Measurements from ENCODE around the gene GLI3. TPM values are rescaled to one million over a fixed set of nuclear protein-coding genes. Genes with fewer than 3 reads are reported as not detected.

Gene GLI3
- total and polyA plus RNA-seq, 10 of the 15 experiments (the other 5 are each of a cell fraction or from before 2014, with no cell fraction given) = 0.01 TPM; not detected in 8

DNA sequence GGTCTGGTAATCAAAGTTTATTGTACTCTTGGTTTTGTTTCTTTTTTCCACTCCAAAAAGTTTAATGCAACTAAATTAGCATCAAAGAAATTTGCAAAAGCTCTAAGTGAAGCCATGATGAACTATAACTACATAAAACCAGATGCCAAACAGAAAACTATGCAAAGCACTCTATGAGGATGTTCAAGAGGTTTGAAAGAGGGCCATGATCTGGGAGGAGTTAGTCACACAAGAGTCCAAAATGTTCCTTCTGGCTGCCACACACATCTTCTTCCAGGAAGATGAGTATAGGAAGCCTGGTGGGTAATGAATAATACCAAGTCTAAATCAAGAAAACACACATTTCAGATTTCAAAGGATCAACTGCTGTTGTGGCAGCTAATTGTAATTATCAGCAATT is 28.4 kb downstream of the GLI3 start:
- in situ Hi-C loops (cut with MboI) (no loop called here), intact Hi-C loops (cut with micrococcal nuclease; ENCODE audit: unreplicated experiment) (no loop called here)
- TF ChIP-seq MTA2 (IDR thresholded peaks at IDR 0.05; ENCODE audit: low read depth) (no peak), SIN3A (IDR thresholded peaks at IDR 0.05; ENCODE audit: low read depth, low read length) (no peak), SMC3 (IDR thresholded peaks at IDR 0.05; ENCODE audit: borderline replicate concordance, low read length) (no peak), ZNF274 (IDR thresholded peaks at IDR 0.05; ENCODE audit: insufficient read depth, insufficient read length) (no peak), TCF3 (IDR thresholded peaks at IDR 0.05; ENCODE audit: borderline replicate concordance, insufficient read depth, low read depth, low read length) (no peak), TARDBP (IDR thresholded peaks at IDR 0.05; ENCODE audit: borderline replicate concordance) (no peak), MTA3 (IDR thresholded peaks at IDR 0.05; ENCODE audit: borderline replicate concordance, low read length) (no peak), NFIC (IDR thresholded peaks at IDR 0.05; ENCODE audit: low read depth, low read length) (no peak), TAF1 (IDR thresholded peaks at IDR 0.05; ENCODE audit: borderline replicate concordance, low read depth, low read length) (no peak), SMAD5 (IDR thresholded peaks at IDR 0.05; ENCODE audit: low read depth) (no peak), NR2F1 (conservative IDR thresholded peaks at IDR 0.05) (no peak)
- TF ChIP-seq, protein P1, sequence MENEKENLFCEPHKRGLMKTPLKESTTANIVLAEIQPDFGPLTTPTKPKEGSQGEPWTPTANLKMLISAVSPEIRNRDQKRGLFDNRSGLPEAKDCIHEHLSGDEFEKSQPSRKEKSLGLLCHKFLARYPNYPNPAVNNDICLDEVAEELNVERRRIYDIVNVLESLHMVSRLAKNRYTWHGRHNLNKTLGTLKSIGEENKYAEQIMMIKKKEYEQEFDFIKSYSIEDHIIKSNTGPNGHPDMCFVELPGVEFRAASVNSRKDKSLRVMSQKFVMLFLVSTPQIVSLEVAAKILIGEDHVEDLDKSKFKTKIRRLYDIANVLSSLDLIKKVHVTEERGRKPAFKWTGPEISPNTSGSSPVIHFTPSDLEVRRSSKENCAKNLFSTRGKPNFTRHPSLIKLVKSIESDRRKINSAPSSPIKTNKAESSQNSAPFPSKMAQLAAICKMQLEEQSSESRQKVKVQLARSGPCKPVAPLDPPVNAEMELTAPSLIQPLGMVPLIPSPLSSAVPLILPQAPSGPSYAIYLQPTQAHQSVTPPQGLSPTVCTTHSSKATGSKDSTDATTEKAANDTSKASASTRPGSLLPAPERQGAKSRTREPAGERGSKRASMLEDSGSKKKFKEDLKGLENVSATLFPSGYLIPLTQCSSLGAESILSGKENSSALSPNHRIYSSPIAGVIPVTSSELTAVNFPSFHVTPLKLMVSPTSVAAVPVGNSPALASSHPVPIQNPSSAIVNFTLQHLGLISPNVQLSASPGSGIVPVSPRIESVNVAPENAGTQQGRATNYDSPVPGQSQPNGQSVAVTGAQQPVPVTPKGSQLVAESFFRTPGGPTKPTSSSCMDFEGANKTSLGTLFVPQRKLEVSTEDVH (IDR thresholded peaks at IDR 0.05; ENCODE audit: low read depth, partially characterized antibody) = no peak
- ChIA-PET RAD21 (ENCODE audit: unreplicated experiment) (no interaction called here), CTCF (no interaction called here), SMC1A (ENCODE audit: uncharacterized antibody, unreplicated experiment) (interaction anchor here (1.6 kb wide), 1 partner anchor 14 kb away, joined by 3 read pairs; no protein-coding TSS in a partner anchor), POLR2A (no interaction called here)
- ATAC-seq (no peak), DNase-seq (ENCODE audit: low read depth, low spot score) (no peak), FAIRE-seq (no peak)
- H3K9me3 ChIP-seq (replicated peaks; ENCODE audit: control insufficient read depth, insufficient read depth, low read length) = no peaks in the 10 kb centered on the region
- H3K9ac ChIP-seq (ENCODE audit: control insufficient read depth, insufficient read depth, low read length) = no peak overlapping the region
- no peaks in the 10 kb centered on the region for H3K79me2 ChIP-seq (ENCODE audit: control insufficient read depth, insufficient read depth, low read length)
- no TSS peak for BruUV-seq (replicated peaks)
- no peaks in the 10 kb centered on the region for H3K27me3 ChIP-seq (replicated peaks in 1 of 2; ENCODE audit: control insufficient read depth in 2 of 2, insufficient read depth in 2 of 2, low read length in 1 of 2)
- H4K20me1 ChIP-seq (ENCODE audit: control insufficient read depth, insufficient read depth) = no peaks in the 10 kb centered on the region
- H3K27ac ChIP-seq (ENCODE audit: control insufficient read depth, insufficient read depth) = no peak overlapping the region
- H3K4me1 ChIP-seq (ENCODE audit: control insufficient read depth, insufficient read depth, low read length) = no peaks in the 10 kb centered on the region
- no peak overlapping the region for H3K4me3 ChIP-seq
- H3K4me2 ChIP-seq (ENCODE audit: control insufficient read depth, insufficient read depth) = no peak overlapping the region
- H3K36me3 ChIP-seq (ENCODE audit: control insufficient read depth in 2 of 2, insufficient read depth in 2 of 2, low read length in 1 of 2) = no peaks in the 10 kb centered on the region
- no peak overlapping the region for H2AFZ ChIP-seq (ENCODE audit: control insufficient read depth, low read depth, low read length)

Data from GM12878 (cell line).